BJ (cell line): Measurements from ENCODE around the gene SMIM38. TPM values are rescaled to one million over a fixed set of nuclear protein-coding genes. Genes with fewer than 3 reads are reported as not detected.

Source experiments
- CTCF ChIA-PET: fragments of 350-600 bp; formaldehyde crosslinking; extraction: SDS; loops from one replicate; lab custom pipeline; 2021; ENCODE audit warnings: antibody characterized with exemption, inconsistent platforms; lab: Yijun Ruan, JAX
- POLR2A ChIA-PET: fragments of 300-600 bp; sonication (Branson Sonifier 250); formaldehyde crosslinking; extraction: SDS; loops from one replicate; lab custom pipeline; 2021; ENCODE audit warnings: antibody characterized with exemption; lab: Charles Lee
- DNase-seq: peaks from one replicate; pipeline ENCODE4 v3.0.0-alpha.2; 2011; ENCODE audit warnings: low read depth
- H3K27me3 ChIP-seq: 2 replicates; pipeline ENCODE4 v1.6.0; 2011; ENCODE audit warnings: low read length; ENCODE audit not compliant: control insufficient read depth, insufficient read depth
- H3K36me3 ChIP-seq: 2 replicates; pipeline ENCODE4 v1.5.1; 2011; ENCODE audit warnings: low read length; ENCODE audit not compliant: control insufficient read depth, insufficient read depth
- H3K4me3 ChIP-seq: 2 replicates; pipeline ENCODE4 v1.5.1; 2011; ENCODE audit warnings: low read depth, mild to moderate bottlenecking, control low read depth, low read length
- CTCF ChIP-seq: IDR thresholded peaks from 2 replicates; pipeline ENCODE4 v1.5.1; 2011; ENCODE audit warnings: low read depth, mild to moderate bottlenecking, control low read depth, inconsistent platforms, low read length, moderate library complexity; ENCODE audit not compliant: insufficient read depth
- polyA plus RNA-seq: library from polyadenylated mRNA; depleted of rRNA; stranded (reverse); fragments of >200 nt; gene quantifications from 2 replicates; pipeline ENCODE4 v1.2.3, GENCODE V29; 2011

Gene SMIM38
- polyA plus RNA-seq, 1 experiment: 0.09 TPM

- H3K4me3 ChIP-seq: no peak overlapping the region
- no peak for DNase-seq
- no peaks in the 10 kb centered on the region for H3K36me3 ChIP-seq
- CTCF ChIA-PET: interaction anchor here (0.6 to 1.9 kb wide), 3 partner anchors 9 to 433 kb away, joined by 3 to 16 read pairs (median 3); no protein-coding TSS in a partner anchor
- no peak for TF ChIP-seq CTCF
- H3K27me3 ChIP-seq: no peaks in the 10 kb centered on the region
- POLR2A ChIA-PET: no interaction called here
Observed at GRCh38 chr11:69140635-69141034, 15.1 kb upstream of the SMIM38 start.

DNA sequence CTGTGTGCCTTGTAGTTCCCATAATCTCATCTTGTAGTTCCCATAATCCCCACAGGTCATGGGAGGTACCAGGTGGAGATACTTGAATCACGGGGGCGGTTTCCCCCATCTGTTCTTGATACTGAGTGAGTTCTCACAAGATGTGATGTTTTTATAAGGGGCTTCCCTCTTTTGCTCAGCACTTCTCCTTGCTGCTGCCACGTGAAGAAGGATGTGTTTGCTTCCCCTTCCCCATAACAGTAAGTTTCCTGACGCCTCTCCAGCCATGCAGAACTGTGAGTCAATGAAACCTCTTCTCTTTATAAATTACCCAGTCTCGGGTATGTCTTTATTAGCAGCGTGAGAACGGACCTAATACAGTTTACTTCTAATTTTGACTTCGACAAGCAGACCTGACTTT lies 14.0 kb upstream of the SMIM38 start:
- ChIA-PET POLR2A (no interaction called here), CTCF (interaction anchor here (1.9 kb wide), 1 partner anchor 10 kb away, joined by 16 read pairs; no protein-coding TSS in a partner anchor)

GRCh38 chr11:69142895-69143294 lies 12.8 kb upstream of the SMIM38 start:
- TF ChIP-seq CTCF: no peak
- H3K27me3 ChIP-seq: no peaks in the 10 kb centered on the region; the same call in 1 of the 2 replicates
- H3K36me3 ChIP-seq: no peaks in the 10 kb centered on the region
- CTCF ChIA-PET: interaction anchor here (1.0 to 1.5 kb wide), 2 partner anchors 11 to 500 kb away, joined by 3 read pairs; no protein-coding TSS in a partner anchor
- DNase-seq: no peak
- POLR2A ChIA-PET: no interaction called here
- H3K4me3 ChIP-seq: no peak overlapping the region

More for the DNA sequence above, 14.0 kb upstream of the SMIM38 start:
- TF ChIP-seq CTCF: no peak
- no peaks in the 10 kb centered on the region for H3K36me3 ChIP-seq
- DNase-seq: no peak
- no peak overlapping the region for H3K4me3 ChIP-seq
- no peaks in the 10 kb centered on the region for H3K27me3 ChIP-seq

GRCh38 chr11:69144316-69145049 lies 11.3 kb upstream of the SMIM38 start:
- no peak for DNase-seq
- Histone ChIP-seq H3K36me3 (no peaks in the 10 kb centered on the region), H3K4me3 (no peak overlapping the region), H3K27me3 (no peaks in the 10 kb centered on the region; the same call in 1 of the 2 replicates)
- ChIA-PET CTCF (interaction anchor here (3.7 kb wide), 1 partner anchor 13 kb away, joined by 20 read pairs; no protein-coding TSS in a partner anchor), POLR2A (no interaction called here)
- no peak for TF ChIP-seq CTCF

GRCh38 chr11:69145050-69145380 lies 10.7 kb upstream of the SMIM38 start:
- no peaks in the 10 kb centered on the region for H3K36me3 ChIP-seq

More at GRCh38 chr11:69145050-69145380, 10.7 kb upstream of the SMIM38 start:
- TF ChIP-seq CTCF: no peak
- Histone ChIP-seq H3K4me3 (no peak overlapping the region), H3K27me3 (no peaks in the 10 kb centered on the region; the same call in 1 of the 2 replicates)
- DNase-seq: no peak
- CTCF ChIA-PET: interaction anchor here (0.6 to 3.7 kb wide), 3 partner anchors 10 to 1955 kb away, joined by 3 to 20 read pairs (median 4); no protein-coding TSS in a partner anchor
- POLR2A ChIA-PET: no interaction called here
